Transverse colon (tissue), 4 donors: ENCODE measurements around the gene SCEL. TPM values are rescaled to one million over a fixed set of nuclear protein-coding genes. Genes with fewer than 3 reads are reported as not detected.
A peak's percentile ranks its signal among the peaks of the same experiment; 100 is the strongest.

Experiments used
- DNase-seq: peaks from one replicate; pipeline ENCODE4 v3.0.0-alpha.2; 2019
- H3K27ac ChIP-seq, 4 donors: fragments of 200-600 bp; sonication (generic); 2 replicates each; pipeline ENCODE4 v1.5.1; 2016 to 2018; ENCODE audit warnings: inconsistent platforms in 4 of 4
- H3K27me3 ChIP-seq: fragments of 200-600 bp; sonication (generic); 2 replicates; pipeline ENCODE4 v1.5.1; 2017; ENCODE audit warnings: inconsistent platforms
- H3K36me3 ChIP-seq, 4 donors: fragments of 200-600 bp; sonication (generic); 2 replicates each; pipeline ENCODE4 v1.5.1; 2017 to 2019; ENCODE audit warnings: inconsistent platforms in 4 of 4
- H3K4me1 ChIP-seq, 4 donors: fragments of 200-600 bp; sonication (generic); 2 replicates each; pipeline ENCODE4 v1.5.1; 2017 to 2020; ENCODE audit warnings: inconsistent platforms in 4 of 4
- H3K4me3 ChIP-seq, 4 donors: fragments of 200-600 bp; sonication (generic); 1 replicate in 1 of 4; 2 replicates in 3 of 4; pipeline versions ENCODE4 v1.5.1 to v1.6.1; 2017 to 2019; ENCODE audit warnings: inconsistent platforms in 4 of 4
- H3K9me3 ChIP-seq, 2 donors: fragments of 200-600 bp; sonication (generic); 2 replicates each; pipeline ENCODE4 v1.5.1; 2017 to 2019; ENCODE audit warnings: inconsistent platforms in 2 of 2
- CTCF ChIP-seq, 5 experiments: fragments of 200-600 bp in 3 of 5; fragments of 450-650 bp in 2 of 5; sonication (generic) in 3 of 5; IDR thresholded peaks; 1 replicate in 2 of 5; 2 replicates in 3 of 5; pipeline ENCODE4 v1.5.1; 2016 to 2017; ENCODE audit warnings: antibody characterized with exemption in 5 of 5, inconsistent platforms in 3 of 5, mild to moderate bottlenecking in 2 of 5, moderate library complexity in 1 of 5
- EP300 ChIP-seq: sonication (generic); formaldehyde crosslinking; IDR thresholded peaks from one replicate; pipeline ENCODE4 v1.6.1; 2017; ENCODE audit warnings: antibody characterized with exemption, low read depth
- POLR2A ChIP-seq: fragments of 450-650 bp; IDR thresholded peaks from one replicate; pipeline ENCODE4 v1.6.1; 2016; ENCODE audit warnings: antibody characterized with exemption, mild to moderate bottlenecking, moderate library complexity
- POLR2AphosphoS5 ChIP-seq, 3 donors: sonication (generic); formaldehyde crosslinking; IDR thresholded peaks; one replicate each; pipeline ENCODE4 v1.6.1; 2016; ENCODE audit warnings: antibody characterized with exemption in 3 of 3
- WGBS, 2 donors: methylation state at CpG; one replicate each; pipeline ENCODE4 v1.1.5; 2018; ENCODE audit warnings: low coverage in 1 of 2; 5-methylcytosine and 5-hydroxymethylcytosine counted together
- in situ Hi-C, 4 donors: fragments of 200-750 bp; cut with MboI; loops; one replicate each; pipeline versions ENCODE4 v1.15.0 to v1.15.1; 2017; ENCODE audit warnings: low sequenced_read_pairs in 3 of 4, low pct_ligation_motif_present in 1 of 4, low pct_unique_long_range_greater_than_20kb in 1 of 4
- intact Hi-C: fragments of 100-400 bp; cut with DNase I; formaldehyde crosslinking; loops from one replicate; pipeline ENCODE4 v1.15.1; 2023; ENCODE audit warnings: low total_unique reads
- total RNA-seq, 4 donors: library from RNA; depleted of rRNA; stranded (reverse); fragments of >200 nt; gene quantifications; one replicate each; pipeline ENCODE4 v1.1.0, GENCODE V29; 2016

SCEL gene
- total RNA-seq, 4 donors from 2014 or later = 0.32 to 0.96 TPM; not detected in 2

- Histone ChIP-seq H3K9me3 (no peaks in the 10 kb centered on the region), H3K4me3 (no peak overlapping the region), H3K36me3 (no peaks in the 10 kb centered on the region), H3K27ac (no peak overlapping the region), H3K4me1 (no peaks in the 10 kb centered on the region), H3K27me3 (no peaks in the 10 kb centered on the region)
- in situ Hi-C loops (no loop called here), intact Hi-C loops (no loop called here)
- TF ChIP-seq EP300 (no peak), POLR2AphosphoS5 (IDR thresholded peaks at IDR 0.05) (no peak), POLR2A (no peak), CTCF (IDR thresholded peaks at IDR 0.05) (no peak)
- no peak for DNase-seq
- WGBS, 2 donors = 86 to 88% methylated on average over 3 of the region's 3 CpGs
Observed at GRCh38 chr13:77558016-77558415, 22.5 kb downstream of the SCEL start.

GRCh38 chr13:77563111-77563510 lies 27.6 kb downstream of the SCEL start:
- TF ChIP-seq CTCF (IDR thresholded peaks at IDR 0.05) (no peak), POLR2AphosphoS5 (IDR thresholded peaks at IDR 0.05) (no peak), POLR2A (no peak), EP300 (no peak)
- no peaks in the 10 kb centered on the region for H3K9me3 ChIP-seq
- H3K27ac ChIP-seq = no peak overlapping the region
- no peaks in the 10 kb centered on the region for H3K36me3 ChIP-seq
- no peaks in the 10 kb centered on the region for H3K27me3 ChIP-seq
- 11 to 29% methylated on average over 1 of the region's 1 CpG for WGBS, 2 donors
- no peak overlapping the region for H3K4me3 ChIP-seq
- no peaks in the 10 kb centered on the region for H3K4me1 ChIP-seq
- DNase-seq = no peak
- in situ Hi-C loops (no loop called here), intact Hi-C loops (no loop called here)

GRCh38 chr13:77565635-77566034 lies 30.1 kb downstream of the SCEL start:
- in situ Hi-C loops = no loop called here
- intact Hi-C loops = no loop called here
- Histone ChIP-seq H3K4me1 (no peaks in the 10 kb centered on the region), H3K27ac (no peak overlapping the region), H3K36me3 (no peaks in the 10 kb centered on the region), H3K9me3 (no peaks in the 10 kb centered on the region), H3K4me3 (no peak overlapping the region), H3K27me3 (no peaks in the 10 kb centered on the region)
- 5 to 9% methylated on average over 2 of the region's 2 CpGs for WGBS, 2 donors
- DNase-seq = no peak
- TF ChIP-seq CTCF (IDR thresholded peaks at IDR 0.05) = peak in 2 of 5 experiments; percentile 17 to 24
- TF ChIP-seq POLR2AphosphoS5 (IDR thresholded peaks at IDR 0.05) = no peak
- TF ChIP-seq POLR2A = no peak

GRCh38 chr13:77571956-77572355 lies 36.5 kb downstream of the SCEL start:
- Histone ChIP-seq H3K4me3 (no peak overlapping the region), H3K27me3 (no peaks in the 10 kb centered on the region), H3K9me3 (no peaks in the 10 kb centered on the region), H3K27ac (no peak overlapping the region), H3K4me1 (no peaks in the 10 kb centered on the region), H3K36me3 (no peaks in the 10 kb centered on the region)
- TF ChIP-seq POLR2A = no peak
- TF ChIP-seq POLR2AphosphoS5 (IDR thresholded peaks at IDR 0.05) = no peak
- no peak for TF ChIP-seq EP300
- no peak for TF ChIP-seq CTCF (IDR thresholded peaks at IDR 0.05)
- in situ Hi-C loops (no loop called here), intact Hi-C loops (no loop called here)
- WGBS, 2 donors = 63 to 72% methylated on average over 5 of the region's 5 CpGs
- no peak for DNase-seq
